Bronchial epithelial cell (primary cell): ENCODE measurements around the gene NADSYN1. TPM values are rescaled to one million over a fixed set of nuclear protein-coding genes. Genes with fewer than 3 reads are reported as not detected.

ENCODE experiments used
- DNase-seq: peaks from one replicate; pipeline ENCODE4 v3.0.0-alpha.2; 2010; ENCODE audit warnings: low read depth
- FAIRE-seq: peaks from 2 replicates; lab custom pipeline; 2011; peaks lifted over from hg19 to GRCh38; lab: Jason Lieb, UNC
- H3K27me3 ChIP-seq: 2 replicates; pipeline ENCODE4 v1.5.1; 2011; ENCODE audit warnings: low read length; ENCODE audit not compliant: control insufficient read depth, insufficient read depth
- H3K36me3 ChIP-seq: 2 replicates; pipeline ENCODE4 v1.5.1; 2011; ENCODE audit warnings: low read length; ENCODE audit not compliant: control insufficient read depth, insufficient read depth
- H3K4me3 ChIP-seq: 2 replicates; pipeline ENCODE4 v1.5.1; 2011; ENCODE audit warnings: mild to moderate bottlenecking, low read depth, low read length, control low read depth
- total RNA-seq: library from RNA; depleted of rRNA; stranded (reverse); fragments of >200 nt; gene quantifications from 2 replicates; pipeline ENCODE4 v1.2.1, GENCODE V29; 2014
- TF ChIP-seq, protein P1 (sequence below): IDR thresholded peaks from 2 replicates; pipeline ENCODE4 v1.5.1; 2011; ENCODE audit warnings: mild to moderate bottlenecking, moderate library complexity, low read length, control low read depth, inconsistent platforms; ENCODE audit not compliant: insufficient read depth, severe bottlenecking

The NADSYN1 gene
- total RNA-seq, 1 donor from 2014 or later, result 69.8 TPM

- DNase-seq (no peak), FAIRE-seq (no peak)
- no peaks in the 10 kb centered on the region for H3K27me3 ChIP-seq
- peaks cover 6% of the 10 kb centered on the region for H3K36me3 ChIP-seq
- no peak overlapping the region for H3K4me3 ChIP-seq
- TF ChIP-seq, protein P1, sequence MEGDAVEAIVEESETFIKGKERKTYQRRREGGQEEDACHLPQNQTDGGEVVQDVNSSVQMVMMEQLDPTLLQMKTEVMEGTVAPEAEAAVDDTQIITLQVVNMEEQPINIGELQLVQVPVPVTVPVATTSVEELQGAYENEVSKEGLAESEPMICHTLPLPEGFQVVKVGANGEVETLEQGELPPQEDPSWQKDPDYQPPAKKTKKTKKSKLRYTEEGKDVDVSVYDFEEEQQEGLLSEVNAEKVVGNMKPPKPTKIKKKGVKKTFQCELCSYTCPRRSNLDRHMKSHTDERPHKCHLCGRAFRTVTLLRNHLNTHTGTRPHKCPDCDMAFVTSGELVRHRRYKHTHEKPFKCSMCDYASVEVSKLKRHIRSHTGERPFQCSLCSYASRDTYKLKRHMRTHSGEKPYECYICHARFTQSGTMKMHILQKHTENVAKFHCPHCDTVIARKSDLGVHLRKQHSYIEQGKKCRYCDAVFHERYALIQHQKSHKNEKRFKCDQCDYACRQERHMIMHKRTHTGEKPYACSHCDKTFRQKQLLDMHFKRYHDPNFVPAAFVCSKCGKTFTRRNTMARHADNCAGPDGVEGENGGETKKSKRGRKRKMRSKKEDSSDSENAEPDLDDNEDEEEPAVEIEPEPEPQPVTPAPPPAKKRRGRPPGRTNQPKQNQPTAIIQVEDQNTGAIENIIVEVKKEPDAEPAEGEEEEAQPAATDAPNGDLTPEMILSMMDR, result no peak
Measured at GRCh38 chr11:71430166-71430565, 22.8 kb upstream of the NADSYN1 start.

GRCh38 chr11:71431271-71431670 lies 21.7 kb upstream of the NADSYN1 start:
- Histone ChIP-seq H3K4me3 (no peak overlapping the region), H3K27me3 (no peaks in the 10 kb centered on the region), H3K36me3 (peaks cover 11% of the 10 kb centered on the region)
- FAIRE-seq (no peak), DNase-seq (no peak)
- TF ChIP-seq, protein P1, result no peak

- TF ChIP-seq, protein P1, result no peak
- H3K36me3 ChIP-seq, result peaks cover 19% of the 10 kb centered on the region
- no peak overlapping the region for H3K4me3 ChIP-seq
- peak; percentile 93 for FAIRE-seq
- DNase-seq, result no peak
- H3K27me3 ChIP-seq, result no peaks in the 10 kb centered on the region
Measured at GRCh38 chr11:71432761-71433647, 20.0 kb upstream of the NADSYN1 start.

- DNase-seq (no peak), FAIRE-seq (peak; percentile 7)
- Histone ChIP-seq H3K36me3 (peaks cover 26% of the 10 kb centered on the region), H3K27me3 (no peaks in the 10 kb centered on the region), H3K4me3 (no peak overlapping the region)
- TF ChIP-seq, protein P1, result no peak
Measured at GRCh38 chr11:71433648-71434450, 19.2 kb upstream of the NADSYN1 start.

- DNase-seq, result no peak
- H3K27me3 ChIP-seq, result no peaks in the 10 kb centered on the region
- TF ChIP-seq, protein P1, result no peak
- H3K4me3 ChIP-seq, result no peak overlapping the region
- no peak for FAIRE-seq
- H3K36me3 ChIP-seq, result peaks cover 31% of the 10 kb centered on the region
Measured at GRCh38 chr11:71434576-71435130, 18.4 kb upstream of the NADSYN1 start.
